HepG2 (cell line): ENCODE results near the gene CEP250. TPM values are rescaled to one million over a fixed set of nuclear protein-coding genes. Genes with fewer than 3 reads are reported as not detected.

Experiments used
- ATAC-seq: fragments of 200-7000 bp; cut with Tn5 transposase; 3 replicates; pipeline ENCODE4 v1.9.1; 2020; ENCODE audit warnings: mild to moderate bottlenecking, moderate library complexity
- BruUV-seq: library from RNA; stranded (reverse); fragments of 400-500 nt; replicated peaks from 2 replicates; lab custom pipeline; 2021; lab: Mats Ljungman, UMichigan
- CTCF ChIA-PET: fragments of 300-600 bp; formaldehyde crosslinking; extraction: SDS; loops from one replicate; lab custom pipeline; 2021; ENCODE audit warnings: low total read pairs, inconsistent platforms, low intra/inter-chr PET ratio; lab: Yijun Ruan, JAX
- POLR2A ChIA-PET: fragments of 350-600 bp; sonication (Branson Sonifier 250); formaldehyde crosslinking; loops from one replicate; lab custom pipeline; 2020; ENCODE audit warnings: antibody characterized with exemption, inconsistent platforms; lab: Yijun Ruan, JAX
- DNase-seq: peaks from one replicate; pipeline ENCODE4 v3.0.0-alpha.2; 2015; ENCODE audit warnings: low spot score
- FAIRE-seq: peaks from 3 replicates; lab custom pipeline; 2011; peaks lifted over from hg19 to GRCh38; lab: Jason Lieb, UNC
- H2AFZ ChIP-seq: one replicate; pipeline ENCODE4 v1.6.1; 2011; ENCODE audit warnings: low read length, inconsistent platforms
- H3K27ac ChIP-seq: fragments of 300-600 bp; 3 replicates; pipeline ENCODE4 v1.8.0; 2011; ENCODE audit warnings: mixed run types, mild to moderate bottlenecking, mixed read lengths, low read length, inconsistent platforms; ENCODE audit not compliant: insufficient read depth; ENCODE audit errors: extremely low read length
- H3K27me3 ChIP-seq, 2 experiments: fragments of 200-600 bp in 1 of 2; 2 replicates in 1 of 2; 3 replicates in 1 of 2; pipeline versions ENCODE4 v1.6.0 to v1.8.0; 2011; ENCODE audit warnings: low read length in 2 of 2, mild to moderate bottlenecking in 2 of 2, moderate library complexity in 2 of 2, inconsistent platforms in 1 of 2; ENCODE audit not compliant: insufficient read depth in 2 of 2, control insufficient read depth in 1 of 2
- H3K36me3 ChIP-seq, 2 experiments: fragments of 200-600 bp in 1 of 2; replicated peaks in 1 of 2; 2 replicates in 1 of 2; 3 replicates in 1 of 2; pipeline versions ENCODE4 v1.5.1 to v1.8.0; 2011; ENCODE audit warnings: low read length in 2 of 2, inconsistent platforms in 1 of 2; ENCODE audit not compliant: insufficient read depth in 2 of 2, control insufficient read depth in 1 of 2
- H3K4me1 ChIP-seq: 2 replicates; pipeline ENCODE4 v1.5.1; 2012; ENCODE audit warnings: low read length, inconsistent platforms; ENCODE audit not compliant: insufficient read depth
- H3K4me2 ChIP-seq: 2 replicates; pipeline ENCODE4 v1.6.0; 2011; ENCODE audit warnings: low read depth, low read length, inconsistent platforms
- H3K4me3 ChIP-seq, 3 experiments: fragments of 200-600 bp in 1 of 3; sonication (generic), shearing (Covaris generic) in 1 of 3; replicated peaks in 1 of 3; 2 replicates each; pipeline ENCODE4 v1.5.1; 2011 to 2016; ENCODE audit warnings: low read length in 3 of 3, inconsistent platforms in 2 of 3, low read depth in 2 of 3, mild to moderate bottlenecking in 2 of 3, control low read depth in 1 of 3, mixed read lengths in 1 of 3; ENCODE audit not compliant: insufficient read depth in 1 of 3
- H3K79me2 ChIP-seq: one replicate; pipeline ENCODE4 v1.6.1; 2011; ENCODE audit warnings: low read length, inconsistent platforms; ENCODE audit not compliant: insufficient read depth
- H3K9ac ChIP-seq: 2 replicates; pipeline ENCODE4 v1.6.0; 2011; ENCODE audit warnings: mild to moderate bottlenecking, low read depth, low read length, inconsistent platforms; ENCODE audit not compliant: insufficient read depth
- H3K9me3 ChIP-seq: 2 replicates; pipeline ENCODE4 v1.5.1; 2012; ENCODE audit warnings: mild to moderate bottlenecking, low read length
- H4K20me1 ChIP-seq: 2 replicates; pipeline ENCODE4 v1.6.0; 2011; ENCODE audit warnings: inconsistent platforms, mild to moderate bottlenecking, low read length, moderate library complexity; ENCODE audit not compliant: insufficient read depth
- HNF1B ChIP-seq: sonication (generic); formaldehyde crosslinking; IDR thresholded peaks from 2 replicates; pipeline ENCODE4 v1.5.1; 2020; ENCODE audit warnings: mild to moderate bottlenecking, moderate library complexity, missing genetic modification reagents
- NR1H2 ChIP-seq: sonication (generic); formaldehyde crosslinking; IDR thresholded peaks from 2 replicates; pipeline ENCODE4 v1.8.1; 2022; ENCODE audit warnings: low read depth, missing genetic modification reagents, borderline replicate concordance
- POLR2G ChIP-seq: fragments of 200-400 bp; formaldehyde crosslinking; IDR thresholded peaks from 2 replicates; pipeline ENCODE4 v1.6.1; 2018; ENCODE audit warnings: mild to moderate bottlenecking, low read depth, low read length, moderate library complexity
- SP2 ChIP-seq: sonication (generic); formaldehyde crosslinking; IDR thresholded peaks from 2 replicates; pipeline ENCODE4 v1.5.1; 2020; ENCODE audit warnings: mild to moderate bottlenecking, missing genetic modification reagents
- ZNF350 ChIP-seq: sonication (generic); formaldehyde crosslinking; IDR thresholded peaks from 2 replicates; pipeline ENCODE4 v1.4.0; 2020; ENCODE audit warnings: mild to moderate bottlenecking, low read depth, missing genetic modification reagents, borderline replicate concordance
- ZNF501 ChIP-seq: sonication (generic); formaldehyde crosslinking; IDR thresholded peaks from 2 replicates; pipeline ENCODE4 v1.5.1; 2020; ENCODE audit warnings: mild to moderate bottlenecking, moderate library complexity, missing genetic modification reagents
- ZNF607 ChIP-seq: sonication (generic); formaldehyde crosslinking; IDR thresholded peaks from 2 replicates; pipeline ENCODE4 v1.5.1; 2020; ENCODE audit warnings: missing genetic modification reagents, mild to moderate bottlenecking, borderline replicate concordance
- WGBS: methylation state at CpG from one replicate; pipeline ENCODE4 v1.1.6; 2017; ENCODE audit warnings: low lambda C conversion rate; 5-methylcytosine and 5-hydroxymethylcytosine counted together
- in situ Hi-C: cut with HindIII; loops from 2 replicates; pipeline ENCODE4 v1.10.0; 2017; ENCODE audit warnings: low pct_unique_long_range_greater_than_20kb; ENCODE audit not compliant: extremely low pct_ligation_motif_present
- intact Hi-C: fragments of 100-400 bp; cut with micrococcal nuclease; formaldehyde crosslinking; loops from one replicate; pipeline ENCODE4 v1.10.0; 2022; ENCODE audit not compliant: unreplicated experiment
- polyA plus RNA-seq, 8 experiments: library from polyadenylated mRNA; depleted of rRNA in 3 of 8; stranded (reverse) in 7 of 8; unstranded in 1 of 8; fragments of >200 nt; fragmentation: Illumina TruSeq in 4 of 8; extraction: Trizol in 4 of 8; gene quantifications; 2 replicates each; pipeline versions ENCODE4 v1.2.1 to v1.2.3, GENCODE V29; 2011 to 2016; ENCODE audit warnings: low read depth in 4 of 8, missing spikeins in 1 of 8, mixed read lengths in 1 of 8; ENCODE audit not compliant: insufficient read depth in 1 of 8
- total RNA-seq, 5 experiments: library from RNA; depleted of rRNA; stranded (reverse); fragments of >200 nt; fragmentation: Illumina TruSeq; extraction: Trizol; gene quantifications; 2 replicates each; pipeline ENCODE4 v1.2.3, GENCODE V29; 2016; ENCODE audit warnings: low read depth in 1 of 5

The CEP250 gene
- total and polyA plus RNA-seq, 2 of the 13 experiments (the other 11 are each of a cell fraction or from before 2014, with no cell fraction given), result 28.8 to 55.3 TPM

GRCh38 chr20:35504751-35505150 is 49.4 kb downstream of the CEP250 start:
- Histone ChIP-seq H3K9me3 (no peaks in the 10 kb centered on the region), H3K27ac (no peak overlapping the region), H4K20me1 (no peaks in the 10 kb centered on the region), H3K4me1 (peaks cover 9% of the 10 kb centered on the region; the same call in 1 of the 2 replicates), H3K79me2 (no peaks in the 10 kb centered on the region), H3K4me2 (no peak overlapping the region), H3K36me3 (peaks cover 74 to 96% of the 10 kb centered on the region in 2 experiments), H3K27me3 (no peaks in the 10 kb centered on the region), H3K4me3 (no peak overlapping the region), H2AFZ (no peak overlapping the region), H3K9ac (no peak overlapping the region)
- BruUV-seq, result no TSS peak
- ATAC-seq (no peak; the same call in 1 of the 3 replicates), FAIRE-seq (no peak), DNase-seq (no peak)
- intact Hi-C loops (no loop called here), in situ Hi-C loops (no loop called here)
- 92% methylated on average over 5 of the region's 5 CpGs for WGBS
- CTCF ChIA-PET, result no interaction called here
- TF ChIP-seq POLR2G (no peak), HNF1B (CRISPR knock-in tag) (0 out of 2 replicates have a peak, but pooled peaks have one; percentile 27), ZNF501 (CRISPR knock-in tag) (peak; percentile 53; the same call in 1 of the 2 replicates), SP2 (CRISPR knock-in tag) (0 out of 2 replicates have a peak, but pooled peaks have one; percentile 16), ZNF350 (CRISPR knock-in tag) (no peak), ZNF607 (CRISPR knock-in tag) (0 out of 2 replicates have a peak, but pooled peaks have one; percentile 38), NR1H2 (CRISPR knock-in tag) (no peak)
- POLR2A ChIA-PET, result interaction anchor here (1.0 kb wide), 1 partner anchor 50 kb away, joined by 3 read pairs; the partner anchor contains the start of gene CEP250
